Measurements from ENCODE around the gene SDK1. TPM values are rescaled to one million over a fixed set of nuclear protein-coding genes. Genes with fewer than 3 reads are reported as not detected.

Gene SDK1
- total and polyA plus RNA-seq, 7 experiments from 2014 or later, result 0.07 to 2.5 (median 0.54) TPM

- CTCF ChIA-PET, result no interaction called here
- intact Hi-C loops (cut with micrococcal nuclease), result no loop called here
- Histone ChIP-seq H3K4me1 (ENCODE audit: control insufficient read depth in 2 of 2, insufficient read depth in 2 of 2, low read length in 2 of 2) (no peaks in the 10 kb centered on the region), H3K27me3 (ENCODE audit: control insufficient read depth in 2 of 2, insufficient read depth in 2 of 2, low read length in 2 of 2) (no peaks in the 10 kb centered on the region), H3K27ac (ENCODE audit: low read depth, low read length) (no peak overlapping the region), H3K9me3 (ENCODE audit: control insufficient read depth in 2 of 3, low read length in 3 of 3) (no peaks in the 10 kb centered on the region), H3K4me3 (ENCODE audit: low read length) (no peak overlapping the region), H3K36me3 (ENCODE audit: control insufficient read depth in 2 of 3, insufficient read depth in 3 of 3, low read length in 3 of 3) (no peaks in the 10 kb centered on the region)
- Mint-ChIP-seq H3K9me3 (peaks cover 0 to 6% (median 0%) of the 10 kb centered on the region in 11 donors), H3K4me3 (no peak overlapping the region), H3K27ac (no peak overlapping the region), H3K4me1 (no peaks in the 10 kb centered on the region), H3K27me3 (peaks cover 0 to 9% (median 0%) of the 10 kb centered on the region in 5 donors), H3K36me3 (no peaks in the 10 kb centered on the region)
- DNase-seq, result no peak
- POLR2A ChIA-PET, result no interaction called here
- ATAC-seq, result no peak
Observed at GRCh38 chr7:3386423-3387190, 85.6 kb downstream of the SDK1 start.

- Mint-ChIP-seq H3K36me3 (peaks cover 0 to 18% (median 12%) of the 10 kb centered on the region in 5 donors), H3K27me3 (peaks cover 0 to 10% (median 0%) of the 10 kb centered on the region in 5 donors), H3K4me1 (peaks cover 0 to 3% (median 0%) of the 10 kb centered on the region in 7 donors), H3K9me3 (peaks cover 2 to 49% (median 16%) of the 10 kb centered on the region in 11 donors), H3K4me3 (no peak overlapping the region), H3K27ac (no peak overlapping the region)
- Histone ChIP-seq H3K4me1 (ENCODE audit: control insufficient read depth in 2 of 2, insufficient read depth in 2 of 2, low read length in 2 of 2) (no peaks in the 10 kb centered on the region), H3K36me3 (ENCODE audit: control insufficient read depth in 2 of 3, insufficient read depth in 3 of 3, low read length in 3 of 3) (no peaks in the 10 kb centered on the region), H3K9me3 (ENCODE audit: control insufficient read depth in 2 of 3, low read length in 3 of 3) (no peaks in the 10 kb centered on the region), H3K27me3 (ENCODE audit: control insufficient read depth in 2 of 2, insufficient read depth in 2 of 2, low read length in 2 of 2) (no peaks in the 10 kb centered on the region), H3K4me3 (ENCODE audit: low read length) (no peak overlapping the region), H3K27ac (ENCODE audit: low read depth, low read length) (no peak overlapping the region)
- CTCF ChIA-PET, result no interaction called here
- ATAC-seq (no peak), DNase-seq (no peak)
- POLR2A ChIA-PET, result no interaction called here
- intact Hi-C loops (cut with micrococcal nuclease), result loop anchor here (1.0 to 5.0 kb wide), 2 partner anchors 503 kb away; no protein-coding TSS in a partner anchor
Observed at GRCh38 chr7:3393862-3394261, 92.8 kb downstream of the SDK1 start.

DNA sequence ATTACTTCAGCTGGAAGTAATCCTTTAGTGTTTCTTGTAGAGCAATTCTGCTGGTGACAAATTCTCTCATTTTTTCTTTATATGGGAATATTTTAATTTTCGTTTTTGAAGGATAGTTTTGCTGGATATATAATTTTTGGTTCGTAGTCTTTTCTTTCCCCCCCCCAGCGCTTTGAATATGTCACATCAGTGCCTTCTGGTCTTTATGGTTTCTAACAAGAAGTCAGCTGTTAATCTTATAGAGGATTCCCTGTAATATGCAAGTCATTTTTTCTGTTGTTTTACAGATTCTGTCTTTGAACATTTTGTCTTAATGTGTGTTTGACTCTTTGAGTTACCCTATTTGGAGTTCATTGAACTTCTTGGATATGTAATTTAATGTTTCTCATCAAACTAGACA is 96.3 kb downstream of the SDK1 start:
- Histone ChIP-seq H3K36me3 (ENCODE audit: control insufficient read depth in 2 of 3, insufficient read depth in 3 of 3, low read length in 3 of 3) (no peaks in the 10 kb centered on the region), H3K27me3 (ENCODE audit: control insufficient read depth in 2 of 2, insufficient read depth in 2 of 2, low read length in 2 of 2) (peaks cover 0 to 3% of the 10 kb centered on the region in 2 donors), H3K27ac (ENCODE audit: low read depth, low read length) (no peak overlapping the region), H3K4me1 (ENCODE audit: control insufficient read depth in 2 of 2, insufficient read depth in 2 of 2, low read length in 2 of 2) (no peaks in the 10 kb centered on the region), H3K4me3 (ENCODE audit: low read length) (no peak overlapping the region), H3K9me3 (ENCODE audit: control insufficient read depth in 2 of 3, low read length in 3 of 3) (no peaks in the 10 kb centered on the region)
- DNase-seq, result no peak
- POLR2A ChIA-PET, result no interaction called here
- Mint-ChIP-seq H3K36me3 (peaks cover 0 to 22% (median 14%) of the 10 kb centered on the region in 5 donors), H3K27me3 (peaks cover 0 to 15% (median 0%) of the 10 kb centered on the region in 5 donors), H3K4me3 (no peak overlapping the region), H3K9me3 (peaks cover 5 to 57% (median 20%) of the 10 kb centered on the region in 11 donors), H3K27ac (no peak overlapping the region), H3K4me1 (peaks cover 0 to 3% (median 0%) of the 10 kb centered on the region in 7 donors)
- CTCF ChIA-PET, result interaction anchor here (0.7 kb wide), 1 partner anchor 95 kb away, joined by 3 read pairs; no protein-coding TSS in a partner anchor
- intact Hi-C loops (cut with micrococcal nuclease), result no loop called here
- ATAC-seq, result no peak

- Histone ChIP-seq H3K4me1 (ENCODE audit: control insufficient read depth in 2 of 2, insufficient read depth in 2 of 2, low read length in 2 of 2) (no peaks in the 10 kb centered on the region), H3K27ac (ENCODE audit: low read depth, low read length) (no peak overlapping the region), H3K4me3 (ENCODE audit: low read length) (no peak overlapping the region), H3K9me3 (ENCODE audit: control insufficient read depth in 2 of 3, low read length in 3 of 3) (no peaks in the 10 kb centered on the region), H3K27me3 (ENCODE audit: control insufficient read depth in 2 of 2, insufficient read depth in 2 of 2, low read length in 2 of 2) (peaks cover 0 to 3% of the 10 kb centered on the region in 2 donors), H3K36me3 (ENCODE audit: control insufficient read depth in 2 of 3, insufficient read depth in 3 of 3, low read length in 3 of 3) (no peaks in the 10 kb centered on the region)
- no peak for DNase-seq
- CTCF ChIA-PET, result no interaction called here
- ATAC-seq, result peak; percentile 49
- intact Hi-C loops (cut with micrococcal nuclease), result loop anchor here in 1 of 2 donors (5.0 kb wide), 1 partner anchor 62 kb away; no protein-coding TSS in a partner anchor
- no peak overlapping the region for H3K4me3 Mint-ChIP-seq
- H3K9me3 Mint-ChIP-seq, result peaks cover 4 to 42% (median 16%) of the 10 kb centered on the region in 11 donors
- H3K36me3 Mint-ChIP-seq, result peaks cover 0 to 19% (median 11%) of the 10 kb centered on the region in 5 donors
- POLR2A ChIA-PET, result no interaction called here
- peaks cover 0 to 15% (median 0%) of the 10 kb centered on the region in 5 donors for H3K27me3 Mint-ChIP-seq
- H3K27ac Mint-ChIP-seq, result no peak overlapping the region
- H3K4me1 Mint-ChIP-seq, result peaks cover 0 to 3% (median 0%) of the 10 kb centered on the region in 7 donors
Observed at GRCh38 chr7:3399858-3400257, 98.8 kb downstream of the SDK1 start.

DNA sequence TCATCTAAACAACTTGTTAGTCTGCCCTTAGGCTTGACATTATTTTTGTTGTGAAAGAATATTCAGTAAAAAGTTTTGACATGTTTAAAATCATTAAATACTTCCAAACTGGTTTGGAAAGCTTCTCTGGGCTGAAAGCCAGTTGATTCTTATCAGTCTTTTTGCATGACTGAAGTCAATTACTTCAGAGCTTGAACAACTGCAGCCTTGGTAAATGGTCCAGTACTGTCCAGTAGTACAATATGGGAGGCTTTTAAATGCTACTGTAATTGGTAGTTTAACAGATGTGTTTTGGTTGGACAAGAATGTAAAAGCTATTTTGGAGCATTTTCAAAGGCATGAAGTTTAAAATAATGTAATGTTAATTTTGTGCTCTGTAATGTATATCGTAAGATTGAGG is 103.4 kb downstream of the SDK1 start:
- Mint-ChIP-seq H3K27me3 (peaks cover 0 to 16% (median 6%) of the 10 kb centered on the region in 5 donors), H3K36me3 (peaks cover 0 to 5% (median 0%) of the 10 kb centered on the region in 5 donors), H3K9me3 (peaks cover 0 to 4% (median 0%) of the 10 kb centered on the region in 11 donors), H3K4me3 (no peak overlapping the region), H3K4me1 (peaks cover 2 to 22% (median 9%) of the 10 kb centered on the region in 7 donors), H3K27ac (no peak overlapping the region)
- H3K27me3 ChIP-seq (ENCODE audit: control insufficient read depth in 2 of 2, insufficient read depth in 2 of 2, low read length in 2 of 2), result peaks cover 0 to 2% of the 10 kb centered on the region in 2 donors
- intact Hi-C loops (cut with micrococcal nuclease), result loop anchor here in 1 of 2 donors (5.0 kb wide), 1 partner anchor 58 kb away; no protein-coding TSS in a partner anchor
- H3K4me1 ChIP-seq (ENCODE audit: control insufficient read depth in 2 of 2, insufficient read depth in 2 of 2, low read length in 2 of 2), result no peaks in the 10 kb centered on the region
- no peak overlapping the region for H3K4me3 ChIP-seq (ENCODE audit: low read length)
- no peaks in the 10 kb centered on the region for H3K36me3 ChIP-seq (ENCODE audit: control insufficient read depth in 2 of 3, insufficient read depth in 3 of 3, low read length in 3 of 3)
- POLR2A ChIA-PET, result interaction anchor here (0.6 kb wide), 1 partner anchor 563 kb away, joined by 3 read pairs; no protein-coding TSS in a partner anchor
- DNase-seq, result no peak
- no peak for ATAC-seq
- no peak overlapping the region for H3K27ac ChIP-seq (ENCODE audit: low read depth, low read length)
- CTCF ChIA-PET, result no interaction called here
- no peaks in the 10 kb centered on the region for H3K9me3 ChIP-seq (ENCODE audit: control insufficient read depth in 2 of 3, low read length in 3 of 3)

DNA sequence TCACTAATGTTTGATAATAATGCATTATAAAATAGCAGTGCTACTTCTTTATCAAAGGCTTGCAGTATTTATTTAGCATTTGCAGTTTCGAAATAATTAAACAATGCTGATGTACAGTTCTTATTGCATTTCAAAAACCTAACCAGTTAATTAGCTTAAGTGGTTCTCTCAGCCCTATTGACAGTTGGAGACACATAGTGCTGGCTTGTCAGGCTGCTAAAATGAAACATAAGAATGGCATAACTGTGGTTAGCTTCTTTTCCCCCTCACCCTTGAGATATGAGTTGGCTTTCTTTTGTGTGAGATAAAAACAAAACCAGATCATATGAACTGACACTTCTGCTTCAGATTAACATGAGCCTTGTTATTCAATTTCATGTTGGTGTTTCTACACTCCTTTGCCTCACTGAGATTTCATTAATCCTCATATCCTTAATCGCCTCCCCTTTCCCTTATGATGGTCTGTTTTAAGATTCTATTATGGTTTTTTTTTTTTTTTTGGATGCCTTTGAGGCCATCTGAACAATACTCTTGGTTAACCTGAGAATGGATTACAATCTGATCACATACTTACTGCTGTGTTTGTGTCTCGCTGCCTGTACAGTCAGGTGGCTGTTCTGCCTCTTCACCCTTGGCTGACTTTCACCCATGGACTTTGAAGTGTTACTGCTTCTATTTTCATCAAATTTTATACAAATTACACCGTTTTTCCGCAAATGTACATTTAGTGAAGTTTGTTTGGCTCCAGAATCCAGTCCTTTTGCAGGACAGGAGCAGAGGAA is 108.0 kb downstream of the SDK1 start:
- peak overlapping the region in 4 of 9 donors; percentile 28 to 77 (median 34) for H3K27ac Mint-ChIP-seq
- intact Hi-C loops (cut with micrococcal nuclease), result no loop called here

More for the DNA sequence above, 108.0 kb downstream of the SDK1 start:
- Mint-ChIP-seq H3K36me3 (peaks cover 0 to 3% (median 0%) of the 10 kb centered on the region in 5 donors), H3K9me3 (peaks cover 0 to 2% (median 0%) of the 10 kb centered on the region in 11 donors), H3K4me3 (peak overlapping the region in 4 of 10 donors; percentile 2 to 25 (median 4)), H3K27me3 (peaks cover 0 to 23% (median 6%) of the 10 kb centered on the region in 5 donors), H3K4me1 (peaks cover 2 to 25% (median 11%) of the 10 kb centered on the region in 7 donors)
- H3K27me3 ChIP-seq (ENCODE audit: control insufficient read depth in 2 of 2, insufficient read depth in 2 of 2, low read length in 2 of 2), result no peaks in the 10 kb centered on the region
- ATAC-seq, result no peak
- ChIA-PET POLR2A (no interaction called here), CTCF (interaction anchor here (0.6 kb wide), 1 partner anchor 165 kb away, joined by 5 read pairs; no protein-coding TSS in a partner anchor)
- no peaks in the 10 kb centered on the region for H3K36me3 ChIP-seq (ENCODE audit: control insufficient read depth in 2 of 3, insufficient read depth in 3 of 3, low read length in 3 of 3)
- DNase-seq, result peak in 2 of 9 donors; percentile 11 to 26
- no peak overlapping the region for H3K27ac ChIP-seq (ENCODE audit: low read depth, low read length)
- no peak overlapping the region for H3K4me3 ChIP-seq (ENCODE audit: low read length)
- no peaks in the 10 kb centered on the region for H3K9me3 ChIP-seq (ENCODE audit: control insufficient read depth in 2 of 3, low read length in 3 of 3)
- no peaks in the 10 kb centered on the region for H3K4me1 ChIP-seq (ENCODE audit: control insufficient read depth in 2 of 2, insufficient read depth in 2 of 2, low read length in 2 of 2)

All from naive thymus-derived CD4-positive, alpha-beta T cell (primary cell).